ENCODE results near the gene PIK3R1. TPM values are rescaled to one million over a fixed set of nuclear protein-coding genes. Genes with fewer than 3 reads are reported as not detected.

The PIK3R1 gene
- total RNA-seq, 1 donor from 2014 or later = 15.5 TPM

DNA sequence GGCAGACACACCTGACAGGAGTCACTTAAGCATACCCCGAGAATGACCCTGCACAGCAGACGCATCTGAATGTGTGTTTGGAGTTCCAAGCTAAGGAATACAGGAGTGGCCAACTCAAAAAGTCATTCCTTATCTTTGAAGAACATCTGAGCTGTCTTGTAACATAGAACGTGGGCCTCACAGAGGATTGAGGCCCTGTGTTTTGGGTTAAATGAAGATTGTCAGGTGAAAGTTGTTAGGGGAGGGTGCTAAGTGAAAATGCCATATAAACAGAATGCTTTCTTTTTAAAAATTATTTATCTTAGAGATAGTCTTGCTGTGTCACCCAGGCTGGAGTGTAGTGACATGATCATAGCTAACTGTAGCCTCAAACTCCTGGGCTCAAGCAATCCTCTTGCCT is 100.9 kb downstream of the PIK3R1 start:
- FAIRE-seq = no peak
- TF ChIP-seq, protein P1, sequence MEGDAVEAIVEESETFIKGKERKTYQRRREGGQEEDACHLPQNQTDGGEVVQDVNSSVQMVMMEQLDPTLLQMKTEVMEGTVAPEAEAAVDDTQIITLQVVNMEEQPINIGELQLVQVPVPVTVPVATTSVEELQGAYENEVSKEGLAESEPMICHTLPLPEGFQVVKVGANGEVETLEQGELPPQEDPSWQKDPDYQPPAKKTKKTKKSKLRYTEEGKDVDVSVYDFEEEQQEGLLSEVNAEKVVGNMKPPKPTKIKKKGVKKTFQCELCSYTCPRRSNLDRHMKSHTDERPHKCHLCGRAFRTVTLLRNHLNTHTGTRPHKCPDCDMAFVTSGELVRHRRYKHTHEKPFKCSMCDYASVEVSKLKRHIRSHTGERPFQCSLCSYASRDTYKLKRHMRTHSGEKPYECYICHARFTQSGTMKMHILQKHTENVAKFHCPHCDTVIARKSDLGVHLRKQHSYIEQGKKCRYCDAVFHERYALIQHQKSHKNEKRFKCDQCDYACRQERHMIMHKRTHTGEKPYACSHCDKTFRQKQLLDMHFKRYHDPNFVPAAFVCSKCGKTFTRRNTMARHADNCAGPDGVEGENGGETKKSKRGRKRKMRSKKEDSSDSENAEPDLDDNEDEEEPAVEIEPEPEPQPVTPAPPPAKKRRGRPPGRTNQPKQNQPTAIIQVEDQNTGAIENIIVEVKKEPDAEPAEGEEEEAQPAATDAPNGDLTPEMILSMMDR (IDR thresholded peaks at IDR 0.05; ENCODE audit: insufficient read depth, low read length, severe bottlenecking) = no peak

DNA sequence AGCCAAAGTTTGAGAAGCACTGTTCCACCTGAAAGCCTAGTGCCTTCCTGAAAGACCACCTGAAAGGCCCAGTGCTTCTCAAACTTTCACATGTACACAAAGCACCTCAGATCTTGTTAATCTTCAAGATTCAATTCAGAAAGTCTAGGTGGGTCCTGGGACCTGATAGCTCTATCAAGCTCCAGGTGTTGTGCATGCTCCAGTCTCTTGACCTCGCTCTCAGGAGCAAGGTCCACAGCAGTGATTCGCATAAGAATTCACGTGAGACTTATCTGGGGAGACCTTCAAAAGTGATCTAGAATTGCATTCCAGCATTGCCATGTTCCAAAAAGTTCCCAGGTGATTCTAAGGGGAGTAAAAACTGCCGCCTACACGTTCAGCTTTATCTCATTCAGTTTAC is 102.1 kb downstream of the PIK3R1 start:
- DNase-seq (ENCODE audit: low read depth) (no peak), FAIRE-seq (no peak)
- Histone ChIP-seq H3K36me3 (ENCODE audit: control insufficient read depth, insufficient read depth, low read length) (no peaks in the 10 kb centered on the region), H3K27me3 (ENCODE audit: control insufficient read depth, insufficient read depth, low read length) (no peaks in the 10 kb centered on the region), H3K4me3 (ENCODE audit: low read depth, low read length) (no peak overlapping the region)
- TF ChIP-seq, protein P1 (IDR thresholded peaks at IDR 0.05; ENCODE audit: insufficient read depth, low read length, severe bottlenecking) = no peak

More for the DNA sequence above, 100.9 kb downstream of the PIK3R1 start:
- no peaks in the 10 kb centered on the region for H3K27me3 ChIP-seq (ENCODE audit: control insufficient read depth, insufficient read depth, low read length)
- no peaks in the 10 kb centered on the region for H3K36me3 ChIP-seq (ENCODE audit: control insufficient read depth, insufficient read depth, low read length)
- no peak overlapping the region for H3K4me3 ChIP-seq (ENCODE audit: low read depth, low read length)
- no peak for DNase-seq (ENCODE audit: low read depth)

- no peaks in the 10 kb centered on the region for H3K27me3 ChIP-seq (ENCODE audit: control insufficient read depth, insufficient read depth, low read length)
- no peak overlapping the region for H3K4me3 ChIP-seq (ENCODE audit: low read depth, low read length)
- FAIRE-seq (no peak), DNase-seq (ENCODE audit: low read depth) (no peak)
- no peaks in the 10 kb centered on the region for H3K36me3 ChIP-seq (ENCODE audit: control insufficient read depth, insufficient read depth, low read length)
- TF ChIP-seq, protein P1 (IDR thresholded peaks at IDR 0.05; ENCODE audit: insufficient read depth, low read length, severe bottlenecking) = no peak
Observed at GRCh38 chr5:68318955-68319705, 103.6 kb downstream of the PIK3R1 start.

DNA sequence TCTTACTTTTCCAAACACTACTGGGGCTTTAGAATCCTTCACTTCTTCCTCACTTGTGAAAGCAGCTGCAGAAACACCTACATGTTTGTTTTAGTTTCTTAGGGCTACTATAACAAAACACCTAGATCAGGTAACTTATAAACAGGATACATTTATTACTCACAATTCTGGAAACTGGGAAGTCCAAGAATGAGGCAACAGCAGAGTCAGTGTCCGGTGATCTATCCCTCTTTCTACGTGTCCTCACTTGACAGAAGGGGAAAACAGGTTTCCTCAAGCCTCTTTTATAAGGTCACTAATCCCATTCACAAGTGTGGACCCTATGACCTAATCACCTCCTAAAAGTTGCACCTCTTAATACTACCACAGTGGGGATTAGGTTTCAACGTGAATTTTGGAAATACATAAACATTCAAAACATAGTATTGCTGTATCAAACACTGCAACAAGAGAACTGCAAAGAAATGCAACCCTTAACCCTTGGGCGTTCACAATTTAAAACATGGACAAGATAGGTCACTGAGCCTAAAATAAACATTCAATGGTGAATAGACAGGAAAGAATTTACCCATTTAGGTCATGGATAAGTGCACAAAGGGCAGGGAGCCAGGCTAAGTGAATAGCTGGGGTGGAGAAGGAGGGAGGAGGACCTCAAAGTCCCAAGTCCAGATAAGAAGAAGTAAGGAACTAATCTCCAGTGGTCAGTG is 104.3 kb downstream of the PIK3R1 start:
- H3K27me3 ChIP-seq (ENCODE audit: control insufficient read depth, insufficient read depth, low read length) = no peaks in the 10 kb centered on the region
- FAIRE-seq = no peak
- H3K4me3 ChIP-seq (ENCODE audit: low read depth, low read length) = no peak overlapping the region
- TF ChIP-seq, protein P1 (IDR thresholded peaks at IDR 0.05; ENCODE audit: insufficient read depth, low read length, severe bottlenecking) = no peak
- no peaks in the 10 kb centered on the region for H3K36me3 ChIP-seq (ENCODE audit: control insufficient read depth, insufficient read depth, low read length)
- peak; percentile 91 for DNase-seq (ENCODE audit: low read depth)

DNA sequence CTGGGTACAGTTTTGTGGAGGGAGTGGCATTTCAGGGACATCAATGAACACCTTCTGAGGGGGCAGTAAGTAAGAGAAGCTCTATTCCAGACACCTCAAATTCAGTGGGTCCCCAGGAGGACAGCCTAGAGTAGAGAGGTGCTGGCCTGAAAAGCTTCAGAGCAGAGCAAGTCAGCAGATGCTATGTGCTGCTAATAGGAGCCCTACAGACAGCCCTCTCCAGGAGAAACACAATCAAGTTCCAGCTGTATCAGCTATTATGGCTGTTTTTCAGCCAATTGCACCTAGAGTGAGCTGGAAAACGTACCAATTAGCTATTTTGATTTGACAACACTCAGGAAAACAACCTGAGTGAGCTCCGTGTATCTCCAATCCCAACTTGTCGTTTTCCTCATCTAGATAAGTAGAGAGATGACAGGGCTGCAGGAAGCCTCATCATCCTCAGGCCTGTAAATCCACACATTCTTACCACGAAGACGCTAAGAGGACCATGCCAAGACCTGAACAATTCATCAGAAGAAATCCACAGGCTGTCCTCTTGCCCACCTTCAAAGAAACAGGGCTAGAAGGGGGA is 104.9 kb downstream of the PIK3R1 start:
- Histone ChIP-seq H3K36me3 (ENCODE audit: control insufficient read depth, insufficient read depth, low read length) (no peaks in the 10 kb centered on the region), H3K4me3 (ENCODE audit: low read depth, low read length) (no peak overlapping the region), H3K27me3 (ENCODE audit: control insufficient read depth, insufficient read depth, low read length) (no peaks in the 10 kb centered on the region)
- TF ChIP-seq, protein P1 (IDR thresholded peaks at IDR 0.05; ENCODE audit: insufficient read depth, low read length, severe bottlenecking) = no peak
- DNase-seq (ENCODE audit: low read depth) = no peak
- no peak for FAIRE-seq
